ENCODE measurements around the gene PAK5.
A peak's percentile ranks its signal among the peaks of the same experiment; 100 is the strongest.

Gene PAK5

GRCh38 chr20:9615118-9615517, 223.8 kb downstream of the PAK5 start:
- no peak for DNase-seq (ENCODE audit: low read depth)
- no peak for TF ChIP-seq CTCF (conservative IDR thresholded peaks at IDR 0.05; ENCODE audit: control insufficient read depth, insufficient read depth, low read depth, low read length)
- no peak overlapping the region for H3K4me3 ChIP-seq (ENCODE audit: control insufficient read depth, low read depth, low read length)

DNA sequence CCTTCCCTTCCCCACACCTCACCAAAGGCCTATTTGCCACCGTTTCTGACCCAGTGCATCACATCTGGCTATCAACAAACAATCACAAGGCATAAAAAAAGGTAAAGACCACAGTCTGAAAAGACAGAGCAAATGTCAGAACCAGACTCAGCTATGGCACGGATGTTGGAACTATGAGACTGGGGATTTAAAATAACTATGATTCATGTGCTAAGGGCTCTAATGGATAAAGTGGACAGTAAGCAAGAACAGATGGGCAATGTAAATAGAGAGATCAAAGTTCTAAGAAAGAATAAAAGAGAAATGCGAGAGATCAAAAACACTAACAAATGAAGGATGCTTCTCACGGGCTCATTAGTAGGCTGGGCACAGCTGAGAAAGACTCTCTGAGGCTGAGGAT, 225.0 kb downstream of the PAK5 start:
- TF ChIP-seq CTCF (conservative IDR thresholded peaks at IDR 0.05; ENCODE audit: control insufficient read depth, insufficient read depth, low read depth, low read length), result no peak
- DNase-seq (ENCODE audit: low read depth), result peak; percentile 2
- H3K4me3 ChIP-seq (ENCODE audit: control insufficient read depth, low read depth, low read length), result no peak overlapping the region

DNA sequence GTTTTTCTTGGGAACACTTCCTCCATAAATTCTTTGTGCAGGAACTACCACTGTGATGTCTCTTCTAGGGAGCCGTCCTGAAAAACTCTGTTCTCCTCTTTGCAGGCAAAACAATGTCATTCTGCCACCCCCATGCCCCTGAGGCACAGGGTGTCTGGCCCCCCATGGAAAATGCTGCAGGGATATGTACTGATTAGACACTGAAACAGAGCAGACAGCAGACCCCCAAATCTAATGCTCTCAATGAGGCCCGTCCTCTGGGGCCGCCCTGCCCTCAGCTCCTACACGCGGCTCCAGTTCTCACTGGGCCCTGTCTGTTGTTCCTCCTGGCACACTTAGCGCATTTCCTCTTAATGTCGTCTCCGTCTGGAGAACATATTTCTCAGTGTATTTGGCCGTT, 227.0 kb downstream of the PAK5 start:
- no peak for DNase-seq (ENCODE audit: low read depth)
- no peak overlapping the region for H3K4me3 ChIP-seq (ENCODE audit: control insufficient read depth, low read depth, low read length)
- TF ChIP-seq CTCF (conservative IDR thresholded peaks at IDR 0.05; ENCODE audit: control insufficient read depth, insufficient read depth, low read depth, low read length), result no peak

- H3K4me3 ChIP-seq (ENCODE audit: control insufficient read depth, low read depth, low read length), result no peak overlapping the region
- no peak for DNase-seq (ENCODE audit: low read depth)
- TF ChIP-seq CTCF (conservative IDR thresholded peaks at IDR 0.05; ENCODE audit: control insufficient read depth, insufficient read depth, low read depth, low read length), result no peak
Observed at GRCh38 chr20:9610665-9611064, 228.2 kb downstream of the PAK5 start.

- DNase-seq (ENCODE audit: low read depth), result peak; percentile 77
- TF ChIP-seq CTCF (conservative IDR thresholded peaks at IDR 0.05; ENCODE audit: control insufficient read depth, insufficient read depth, low read depth, low read length), result peak; percentile 58
- H3K4me3 ChIP-seq (ENCODE audit: control insufficient read depth, low read depth, low read length), result no peak overlapping the region
Observed at GRCh38 chr20:9609887-9610502, 228.9 kb downstream of the PAK5 start.

- no peak overlapping the region for H3K4me3 ChIP-seq (ENCODE audit: control insufficient read depth, low read depth, low read length)
- no peak for TF ChIP-seq CTCF (conservative IDR thresholded peaks at IDR 0.05; ENCODE audit: control insufficient read depth, insufficient read depth, low read depth, low read length)
- DNase-seq (ENCODE audit: low read depth), result no peak
Observed at GRCh38 chr20:9608639-9609340, 230.1 kb downstream of the PAK5 start.

Measured in fibroblast of mammary gland (primary cell).